Esophagus mucosa (tissue), 1 donor: ENCODE measurements around the gene BRS3. TPM values are rescaled to one million over a fixed set of nuclear protein-coding genes. Genes with fewer than 3 reads are reported as not detected.

Experiments used
- ATAC-seq: fragments of 200-7000 bp; cut with Tn5 transposase; one replicate; pipeline ENCODE4 v1.9.1; 2020
- total RNA-seq: library from RNA; stranded (reverse); gene quantifications from one replicate; pipeline ENCODE4 v1.2.4, GENCODE V29; 2023
- donor health status: DM: yes; HTN: yes; CAD: no.

Gene BRS3
- total RNA-seq, 1 donor from 2014 or later, result not detected

GRCh38 chrX:136496186-136496763, 8.5 kb downstream of the BRS3 start:
- no peak for ATAC-seq

DNA sequence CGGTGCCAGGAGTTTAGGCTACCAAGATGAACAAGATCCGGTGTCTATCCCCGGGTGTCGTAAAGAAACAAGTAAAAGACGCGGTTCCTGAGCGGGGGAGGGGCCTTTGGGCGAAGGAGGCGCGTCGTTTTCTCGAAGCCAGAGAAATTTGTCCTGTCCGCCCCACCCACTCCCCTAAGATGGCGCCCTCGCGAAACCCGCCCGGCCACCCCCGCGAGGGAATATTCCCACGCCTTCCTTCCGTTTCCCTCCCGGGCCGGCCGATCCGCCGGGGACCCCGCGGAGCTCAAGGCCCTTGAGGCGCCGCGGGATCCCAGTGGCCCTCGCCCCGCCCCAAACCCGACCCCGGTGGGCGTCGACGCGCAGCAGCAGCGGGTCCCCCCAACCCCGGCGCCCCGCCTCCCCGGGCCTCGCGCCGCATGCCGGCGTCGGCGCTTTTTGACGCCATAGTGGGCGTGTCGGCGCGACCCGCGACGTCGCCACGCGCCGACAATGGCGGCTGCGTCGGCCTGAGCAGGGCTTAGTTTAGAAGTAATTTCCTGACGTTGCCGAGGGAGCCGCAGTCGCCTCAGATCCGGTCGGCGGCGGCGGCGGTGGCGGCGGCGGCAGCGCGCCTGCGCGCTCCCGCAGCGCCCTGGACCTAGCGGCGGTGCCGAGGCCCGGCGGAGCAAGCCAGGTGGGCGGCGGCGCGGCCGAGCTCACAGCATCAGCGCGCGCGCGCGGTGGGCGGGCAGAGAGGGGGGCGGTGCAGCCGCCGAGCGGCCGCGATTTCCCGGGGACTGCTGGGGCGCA, 9.2 kb downstream of the BRS3 start:
- peak; percentile 92 for ATAC-seq

- ATAC-seq, result peak; percentile 2
These were observed 9.9 kb downstream of the BRS3 start, which contains the start of gene HTATSF1 for GRCh38 chrX:136497556-136498052. Gene HTATSF1 (plus strand): TSS chrX:136497592. CDS start chrX:136497685, 93 bp downstream.

GRCh38 chrX:136519069-136519468, 31.3 kb downstream of the BRS3 start:
- ATAC-seq, result no peak

DNA sequence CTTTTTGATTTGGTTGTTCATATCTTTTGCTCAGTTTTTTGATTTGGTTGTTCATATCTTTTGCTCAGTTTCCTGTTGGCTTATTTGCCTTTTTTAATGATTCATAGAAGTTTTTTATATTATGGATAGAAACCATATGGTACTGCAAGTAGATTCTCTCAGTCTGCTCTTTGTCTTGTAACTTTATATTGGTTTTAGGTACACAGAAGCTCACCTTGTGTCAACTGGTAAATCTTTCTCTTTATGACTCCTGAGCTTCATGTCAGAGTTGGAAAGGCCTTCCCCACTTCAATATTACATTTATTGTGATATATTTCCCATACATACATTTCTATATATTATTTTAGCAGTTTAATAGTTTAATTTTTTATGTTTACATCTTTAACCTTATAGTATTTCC, 36.0 kb downstream of the BRS3 start:
- ATAC-seq, result no peak

- ATAC-seq, result peak; percentile 81
These were observed 38.2 kb downstream of the BRS3 start for GRCh38 chrX:136525738-136526606.

DNA sequence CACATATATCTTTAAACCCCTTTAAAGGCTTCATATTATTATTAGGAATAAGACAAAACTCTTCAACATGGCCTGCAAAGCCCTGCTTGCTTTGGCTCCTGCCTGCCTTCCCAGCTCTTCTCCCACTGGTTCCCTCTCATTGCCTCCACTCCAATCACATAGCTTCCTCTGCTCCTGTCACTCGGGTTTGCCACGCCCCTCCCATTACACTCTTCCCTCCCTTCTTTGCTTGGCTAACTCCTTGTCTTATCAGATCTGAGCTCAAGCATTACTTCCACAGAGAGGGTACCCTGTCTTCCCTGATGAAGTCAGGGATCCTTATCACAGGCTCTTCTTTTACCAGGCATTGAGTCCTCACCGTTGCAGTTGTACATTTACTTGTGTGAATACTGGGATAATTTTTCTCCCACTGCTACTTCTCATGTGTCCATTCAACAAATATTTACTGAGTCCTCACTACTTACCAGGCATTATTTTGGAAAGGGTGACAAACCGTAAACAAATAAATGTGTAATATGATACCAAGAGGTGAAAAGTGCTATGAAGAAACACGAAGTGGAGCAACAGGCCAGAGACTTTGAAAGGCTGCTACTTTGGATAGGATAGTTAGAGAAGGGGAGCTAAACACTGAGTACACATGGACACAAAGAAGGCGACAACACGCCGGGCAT, 41.0 kb downstream of the BRS3 start:
- no peak for ATAC-seq

DNA sequence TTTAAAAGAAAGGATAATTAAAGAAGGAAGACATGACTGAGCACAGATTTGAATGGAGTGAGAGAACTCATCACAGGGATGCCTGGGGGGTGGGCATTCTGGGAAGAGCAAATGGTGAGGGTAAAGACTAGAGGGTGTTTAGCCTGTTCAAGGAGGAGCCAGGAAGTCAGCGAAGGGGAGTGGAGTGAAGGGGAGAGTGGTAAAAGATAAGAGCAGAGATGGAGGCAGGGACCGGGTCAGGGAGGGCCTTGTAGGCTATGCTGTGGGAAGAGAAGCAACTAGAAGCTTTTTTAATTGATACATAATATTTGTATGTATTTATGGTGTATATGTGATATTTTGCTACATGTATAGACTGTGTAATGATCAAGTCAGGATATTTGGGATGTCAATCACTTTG, 42.0 kb downstream of the BRS3 start:
- ATAC-seq, result no peak

GRCh38 chrX:136531951-136532350, 44.2 kb downstream of the BRS3 start, which contains the start of gene VGLL1:
Gene VGLL1 (plus strand): TSS chrX:136532215. CDS start chrX:136536021, 3,806 bp downstream.
- no peak for ATAC-seq

DNA sequence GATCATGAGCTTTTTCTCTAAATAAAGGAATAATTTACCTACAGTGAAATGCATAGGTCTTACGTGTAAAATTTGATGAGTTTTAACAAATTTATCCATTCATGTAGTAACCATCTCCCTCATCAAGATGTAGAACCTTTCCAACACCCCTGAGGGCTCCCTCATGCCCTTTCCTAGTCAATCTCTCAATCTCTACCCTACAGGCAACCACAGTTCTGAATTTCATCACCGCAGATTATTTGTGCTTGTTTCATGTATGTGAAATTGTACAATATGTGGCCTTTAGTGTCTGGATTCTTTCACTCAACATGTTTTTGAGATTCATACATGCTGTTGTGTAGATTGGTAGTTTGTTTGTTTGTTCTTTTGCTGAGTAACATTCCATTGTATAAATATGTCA, 46.4 kb downstream of the BRS3 start:
- ATAC-seq, result no peak

- no peak for ATAC-seq
These were observed 51.1 kb downstream of the BRS3 start for GRCh38 chrX:136538811-136539210.

DNA sequence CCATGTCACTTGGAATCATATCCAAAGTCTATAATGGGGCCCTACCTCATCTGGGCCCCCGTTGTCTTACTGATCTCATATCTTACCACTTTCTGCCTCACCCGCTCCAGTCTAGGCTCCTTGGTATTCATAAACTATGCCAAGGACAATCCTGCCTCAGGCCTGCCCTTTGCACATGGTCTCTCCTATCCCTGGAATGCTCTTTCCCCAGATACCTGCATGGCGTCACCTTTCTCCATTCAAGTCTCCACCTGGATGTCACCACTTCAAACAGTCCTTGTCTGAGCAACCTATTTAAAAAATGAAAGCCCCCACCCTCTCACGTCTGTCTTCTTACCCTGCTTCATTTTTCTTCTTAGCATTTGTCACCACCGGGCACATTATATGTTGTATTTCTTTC, 52.5 kb downstream of the BRS3 start:
- ATAC-seq, result no peak

GRCh38 chrX:136541294-136541693, 53.5 kb downstream of the BRS3 start:
- ATAC-seq, result no peak

- ATAC-seq, result no peak
These were observed 54.5 kb downstream of the BRS3 start for GRCh38 chrX:136542281-136542680.

Other genes starting within 250 kb of the BRS3 start
- gene MAP7D3, start 236.5 kb upstream of the BRS3 start, total RNA-seq, result 4.8 TPM
- not detected for gene ADGRG4, start 187.0 kb upstream of the BRS3 start, total RNA-seq
- 18.9 TPM for gene HTATSF1, start 9.6 kb downstream of the BRS3 start, total RNA-seq
- gene VGLL1, start 44.3 kb downstream of the BRS3 start, total RNA-seq, result 0.36 TPM
- gene CD40LG, start 160.2 kb downstream of the BRS3 start, total RNA-seq, result not detected